ENCODE measurements around the gene LY6G5C.
"Not testable (repeated sequence)": the region's sequence is repeated elsewhere in the genome, so short reads cannot be mapped to it uniquely, and the experiment has no call there.

LY6G5C gene

GRCh38 chr6:31713991-31714684, 33.3 kb upstream of the LY6G5C start:
- H3K27me3 ChIP-seq (replicated peaks in 2 of 5; ENCODE audit: control insufficient read depth in 4 of 5, insufficient read depth in 5 of 5, low read length in 4 of 5) = no peaks in the 10 kb centered on the region
- peaks cover 5 to 52% (median 36%) of the 10 kb centered on the region in 4 experiments for H3K4me1 ChIP-seq (ENCODE audit: control extremely low read depth in 1 of 4, control insufficient read depth in 4 of 4, insufficient read depth in 4 of 4, low read length in 3 of 4)
- H3K4me3 ChIP-seq (ENCODE audit: control insufficient read depth in 1 of 7, extremely low read depth in 1 of 7, insufficient read depth in 4 of 7, low read depth in 2 of 7, low read length in 6 of 7) = no peak overlapping the region
- DNase-seq = no peak
- no peaks in the 10 kb centered on the region for H3K9me3 ChIP-seq (ENCODE audit: control extremely low read depth in 1 of 5, control insufficient read depth in 4 of 5, insufficient read depth in 2 of 5, low read depth in 1 of 5, low read length in 4 of 5)
- no peak overlapping the region for H3K27ac ChIP-seq (ENCODE audit: insufficient read depth in 1 of 2, low read depth in 1 of 2, low read length in 2 of 2, poor library complexity in 1 of 2, severe bottlenecking in 2 of 2)
- POLR2A ChIA-PET = interaction anchor here (0.8 to 1.2 kb wide), 2 partner anchors 13 to 14 kb away, joined by 3 read pairs; no protein-coding TSS in a partner anchor
- H3K36me3 ChIP-seq (ENCODE audit: control insufficient read depth in 4 of 4, insufficient read depth in 4 of 4, low read length in 3 of 4) = no peaks in the 10 kb centered on the region
- 78% methylated on average over 3 of the region's 5 CpGs for WGBS (ENCODE audit: insufficient coverage)
- CTCF ChIA-PET = interaction anchor here (0.7 to 7.1 kb wide), 9 partner anchors 12 to 119 kb away, joined by 3 to 136 read pairs (median 3); partner anchors contain the start of genes DDAH2, LY6G5C, LY6G6C and MPIG6B

- Histone ChIP-seq H3K27me3 (replicated peaks in 2 of 5; ENCODE audit: control insufficient read depth in 4 of 5, insufficient read depth in 5 of 5, low read length in 4 of 5) (no peaks in the 10 kb centered on the region), H3K4me3 (ENCODE audit: control insufficient read depth in 1 of 7, extremely low read depth in 1 of 7, insufficient read depth in 4 of 7, low read depth in 2 of 7, low read length in 6 of 7) (no peak overlapping the region), H3K27ac (ENCODE audit: insufficient read depth in 1 of 2, low read depth in 1 of 2, low read length in 2 of 2, poor library complexity in 1 of 2, severe bottlenecking in 2 of 2) (no peak overlapping the region), H3K4me1 (ENCODE audit: control extremely low read depth in 1 of 4, control insufficient read depth in 4 of 4, insufficient read depth in 4 of 4, low read length in 3 of 4) (peaks cover 5 to 52% (median 36%) of the 10 kb centered on the region in 4 experiments), H3K36me3 (ENCODE audit: control insufficient read depth in 4 of 4, insufficient read depth in 4 of 4, low read length in 3 of 4) (no peaks in the 10 kb centered on the region), H3K9me3 (ENCODE audit: control extremely low read depth in 1 of 5, control insufficient read depth in 4 of 5, insufficient read depth in 2 of 5, low read depth in 1 of 5, low read length in 4 of 5) (no peaks in the 10 kb centered on the region)
- DNase-seq = no peak
- 92% methylated on average over 4 of the region's 4 CpGs for WGBS (ENCODE audit: insufficient coverage)
- ChIA-PET CTCF (interaction anchor here (1.1 to 7.1 kb wide), 5 partner anchors 12 to 117 kb away, joined by 3 to 136 read pairs (median 11); partner anchors contain the start of genes DDAH2, LY6G6C and MPIG6B), POLR2A (interaction anchor here (1.2 to 1.7 kb wide), 2 partner anchors 13 to 16 kb away, joined by 3 to 11 read pairs; partner anchors contain the start of gene DDAH2)
Measured at GRCh38 chr6:31713465-31713864, 32.6 kb upstream of the LY6G5C start.

DNA sequence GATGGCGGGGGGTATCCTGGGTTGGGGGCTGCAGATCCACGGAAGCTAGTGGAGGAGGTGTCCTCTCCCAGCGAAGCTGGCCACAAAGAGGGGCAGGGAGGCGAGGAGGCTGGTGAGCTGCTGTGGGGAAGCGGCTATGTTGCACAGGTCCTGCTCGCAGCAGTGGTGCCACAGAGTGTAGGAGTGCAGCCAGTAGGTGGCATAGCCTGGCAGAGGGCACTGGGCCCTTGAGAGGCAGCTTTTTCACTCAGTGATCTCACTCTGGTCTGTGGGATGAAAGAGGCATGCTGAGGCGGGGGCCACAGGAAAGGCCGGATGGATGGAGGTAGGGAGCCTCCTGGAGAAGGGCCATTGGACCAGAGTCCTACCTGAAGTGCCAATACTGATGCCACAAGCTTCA, 31.4 kb upstream of the LY6G5C start:
- DNase-seq = peak; percentile 68 to 80 (median 80)
- ChIA-PET CTCF (interaction anchor here (0.6 to 7.1 kb wide), 20 partner anchors 8 to 165 kb away, joined by 3 to 136 read pairs (median 4); partner anchors contain the start of genes ABHD16A, DDAH2, LY6G6C and MPIG6B), POLR2A (interaction anchor here (0.6 to 2.8 kb wide), 8 partner anchors 9 to 178 kb away, joined by 3 to 16 read pairs (median 6); partner anchors contain the start of genes ABHD16A, DDAH2, HSPA1B and MPIG6B)
- Histone ChIP-seq H3K4me1 (ENCODE audit: control extremely low read depth in 1 of 4, control insufficient read depth in 4 of 4, insufficient read depth in 4 of 4, low read length in 3 of 4) (peaks cover 5 to 52% (median 36%) of the 10 kb centered on the region in 4 experiments), H3K9me3 (ENCODE audit: control extremely low read depth in 1 of 5, control insufficient read depth in 4 of 5, insufficient read depth in 2 of 5, low read depth in 1 of 5, low read length in 4 of 5) (no peaks in the 10 kb centered on the region), H3K27me3 (replicated peaks in 2 of 5; ENCODE audit: control insufficient read depth in 4 of 5, insufficient read depth in 5 of 5, low read length in 4 of 5) (no peaks in the 10 kb centered on the region), H3K4me3 (ENCODE audit: control insufficient read depth in 1 of 7, extremely low read depth in 1 of 7, insufficient read depth in 4 of 7, low read depth in 2 of 7, low read length in 6 of 7) (no peak overlapping the region), H3K27ac (ENCODE audit: insufficient read depth in 1 of 2, low read depth in 1 of 2, low read length in 2 of 2, poor library complexity in 1 of 2, severe bottlenecking in 2 of 2) (no peak overlapping the region), H3K36me3 (ENCODE audit: control insufficient read depth in 4 of 4, insufficient read depth in 4 of 4, low read length in 3 of 4) (no peaks in the 10 kb centered on the region)
- WGBS (ENCODE audit: insufficient coverage) = 31% methylated on average over 5 of the region's 8 CpGs

- DNase-seq = peak; percentile 71 to 85 (median 71)
- H3K4me1 ChIP-seq (ENCODE audit: control extremely low read depth in 1 of 4, control insufficient read depth in 4 of 4, insufficient read depth in 4 of 4, low read length in 3 of 4) = peaks cover 5 to 52% (median 36%) of the 10 kb centered on the region in 4 experiments
- 17% methylated on average over 7 of the region's 8 CpGs for WGBS (ENCODE audit: insufficient coverage)
- peak overlapping the region in 1 of 2 experiments; percentile 11 for H3K27ac ChIP-seq (ENCODE audit: insufficient read depth in 1 of 2, low read depth in 1 of 2, low read length in 2 of 2, poor library complexity in 1 of 2, severe bottlenecking in 2 of 2)
- H3K9me3 ChIP-seq (ENCODE audit: control extremely low read depth in 1 of 5, control insufficient read depth in 4 of 5, insufficient read depth in 2 of 5, low read depth in 1 of 5, low read length in 4 of 5) = no peaks in the 10 kb centered on the region
- peak overlapping the region in 2 of 7 experiments; percentile 36 to 48 for H3K4me3 ChIP-seq (ENCODE audit: control insufficient read depth in 1 of 7, extremely low read depth in 1 of 7, insufficient read depth in 4 of 7, low read depth in 2 of 7, low read length in 6 of 7)
- CTCF ChIA-PET = interaction anchor here (0.7 to 7.1 kb wide), 16 partner anchors 8 to 160 kb away, joined by 3 to 136 read pairs (median 8); partner anchors contain the start of genes ABHD16A, DDAH2, LY6G6C and MPIG6B
- no peaks in the 10 kb centered on the region for H3K27me3 ChIP-seq (replicated peaks in 2 of 5; ENCODE audit: control insufficient read depth in 4 of 5, insufficient read depth in 5 of 5, low read length in 4 of 5)
- POLR2A ChIA-PET = interaction anchor here (0.8 to 2.8 kb wide), 11 partner anchors 8 to 119 kb away, joined by 3 to 16 read pairs (median 5); partner anchors contain the start of genes ABHD16A, DDAH2, HSPA1B and MPIG6B
- no peaks in the 10 kb centered on the region for H3K36me3 ChIP-seq (ENCODE audit: control insufficient read depth in 4 of 4, insufficient read depth in 4 of 4, low read length in 3 of 4)
Measured at GRCh38 chr6:31711233-31711632, 30.4 kb upstream of the LY6G5C start.

DNA sequence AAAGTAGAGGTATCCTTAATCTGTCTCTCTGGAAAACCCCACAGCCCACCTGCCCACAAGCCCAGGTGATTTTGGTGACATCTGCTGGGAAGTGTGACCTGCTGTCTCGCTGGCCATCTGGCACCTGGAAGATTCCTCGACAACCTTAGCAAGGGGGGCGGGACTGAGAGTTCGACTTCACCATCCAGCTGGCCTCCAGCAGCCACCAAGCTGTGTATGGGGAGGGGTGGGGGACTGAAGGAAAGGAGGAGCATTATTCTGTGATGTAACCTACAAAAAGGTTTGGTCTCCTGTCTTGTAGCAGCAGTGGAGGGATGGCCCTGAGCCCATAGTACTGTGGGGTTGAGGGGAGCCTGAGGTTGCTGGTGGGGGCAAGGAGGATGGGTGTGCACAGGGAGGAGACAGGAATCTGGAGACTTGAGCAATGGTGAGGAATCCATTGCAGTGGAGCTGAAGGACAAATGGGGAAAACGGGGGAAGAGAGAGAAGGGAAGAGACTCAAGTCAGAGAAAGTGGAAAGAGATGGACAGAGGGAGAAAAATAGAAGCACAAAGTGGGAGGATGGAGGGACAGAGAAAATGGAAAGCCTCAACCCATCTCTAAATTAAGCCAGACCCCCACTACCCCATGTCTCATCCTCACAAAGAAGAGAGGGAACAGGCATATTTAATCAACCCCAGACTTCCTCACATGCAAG, 29.8 kb upstream of the LY6G5C start:
- H3K9me3 ChIP-seq (ENCODE audit: control extremely low read depth in 1 of 5, control insufficient read depth in 4 of 5, insufficient read depth in 2 of 5, low read depth in 1 of 5, low read length in 4 of 5) = no peaks in the 10 kb centered on the region
- peak overlapping the region in 1 of 2 experiments; percentile 29 for H3K27ac ChIP-seq (ENCODE audit: insufficient read depth in 1 of 2, low read depth in 1 of 2, low read length in 2 of 2, poor library complexity in 1 of 2, severe bottlenecking in 2 of 2)
- POLR2A ChIA-PET = interaction anchor here (0.6 to 2.8 kb wide), 10 partner anchors 8 to 119 kb away, joined by 3 to 16 read pairs (median 5); partner anchors contain the start of genes ABHD16A, DDAH2, HSPA1B and MPIG6B
- H3K4me1 ChIP-seq (ENCODE audit: control extremely low read depth in 1 of 4, control insufficient read depth in 4 of 4, insufficient read depth in 4 of 4, low read length in 3 of 4) = peaks cover 5 to 52% (median 36%) of the 10 kb centered on the region in 4 experiments
- H3K27me3 ChIP-seq (replicated peaks in 2 of 5; ENCODE audit: control insufficient read depth in 4 of 5, insufficient read depth in 5 of 5, low read length in 4 of 5) = no peaks in the 10 kb centered on the region
- H3K36me3 ChIP-seq (ENCODE audit: control insufficient read depth in 4 of 4, insufficient read depth in 4 of 4, low read length in 3 of 4) = no peaks in the 10 kb centered on the region
- DNase-seq = peak in 1 of 3 donors; percentile 26
- WGBS (ENCODE audit: insufficient coverage) = 73% methylated on average over 4 of the region's 5 CpGs
- H3K4me3 ChIP-seq (ENCODE audit: control insufficient read depth in 1 of 7, extremely low read depth in 1 of 7, insufficient read depth in 4 of 7, low read depth in 2 of 7, low read length in 6 of 7) = peak overlapping the region in 2 of 7 experiments; percentile 36 to 48
- CTCF ChIA-PET = interaction anchor here (0.7 to 7.1 kb wide), 14 partner anchors 8 to 159 kb away, joined by 3 to 136 read pairs (median 6); partner anchors contain the start of genes ABHD16A, DDAH2, LY6G6C and MPIG6B

GRCh38 chr6:31709157-31709556, 28.3 kb upstream of the LY6G5C start:
- POLR2A ChIA-PET = not testable (repeated sequence)

More at GRCh38 chr6:31709157-31709556, 28.3 kb upstream of the LY6G5C start:
- DNase-seq; H3K27me3 ChIP-seq (replicated peaks in 2 of 5; ENCODE audit: control insufficient read depth in 4 of 5, insufficient read depth in 5 of 5, low read length in 4 of 5); H3K9me3 ChIP-seq (ENCODE audit: control extremely low read depth in 1 of 5, control insufficient read depth in 4 of 5, insufficient read depth in 2 of 5, low read depth in 1 of 5, low read length in 4 of 5); H3K36me3 ChIP-seq (ENCODE audit: control insufficient read depth in 4 of 4, insufficient read depth in 4 of 4, low read length in 3 of 4); H3K4me3 ChIP-seq (ENCODE audit: control insufficient read depth in 1 of 7, extremely low read depth in 1 of 7, insufficient read depth in 4 of 7, low read depth in 2 of 7, low read length in 6 of 7); H3K27ac ChIP-seq (ENCODE audit: insufficient read depth in 1 of 2, low read depth in 1 of 2, low read length in 2 of 2, poor library complexity in 1 of 2, severe bottlenecking in 2 of 2): not testable (repeated sequence)
- H3K4me1 ChIP-seq (ENCODE audit: control extremely low read depth in 1 of 4, control insufficient read depth in 4 of 4, insufficient read depth in 4 of 4, low read length in 3 of 4) = peaks cover 3 to 40% (median 28%) of the 10 kb centered on the region in 4 experiments
- CTCF ChIA-PET = interaction anchor here (0.6 to 1.4 kb wide), 3 partner anchors 14 to 61 kb away, joined by 3 read pairs; partner anchors contain the start of gene MPIG6B
- 100% methylated on average over 7 of the region's 11 CpGs for WGBS (ENCODE audit: insufficient coverage)
